GM21825 (cell line): ENCODE measurements around the gene MCCD1.
"Not testable (repeated sequence)": the region's sequence is repeated elsewhere in the genome, so short reads cannot be mapped to it uniquely, and the experiment has no call there.

ENCODE experiments used
- ATAC-seq: cut with Tn5 transposase; IDR thresholded peaks from one replicate; pipeline ENCODE4 v1.9.1; 2021; ENCODE audit warnings: mild to moderate bottlenecking, moderate library complexity; ENCODE audit not compliant: unreplicated experiment

The MCCD1 gene

DNA sequence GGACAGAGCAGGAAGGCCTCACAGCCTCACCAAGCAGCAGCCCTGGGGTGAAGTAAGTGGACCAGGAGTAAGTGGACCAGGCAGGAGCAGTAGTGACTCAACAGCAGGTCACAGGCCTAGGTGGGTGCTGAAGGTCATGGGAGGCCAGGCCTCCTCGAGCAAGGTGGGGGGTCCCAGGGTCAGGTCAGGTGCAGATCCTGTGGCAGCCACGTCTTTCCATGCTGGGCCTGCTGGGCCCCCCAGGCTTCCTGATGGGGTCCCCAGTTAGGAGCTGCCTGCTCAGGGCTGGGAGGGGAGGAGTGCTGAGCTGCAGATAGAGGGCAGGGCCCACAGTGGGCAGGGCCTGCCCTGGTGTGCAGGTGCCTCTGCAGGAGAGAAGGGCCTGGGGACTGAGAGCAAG lies 19.7 kb upstream of the MCCD1 start:
- ATAC-seq, result not testable (repeated sequence)

- no peak for ATAC-seq
Observed at GRCh38 chr6:31510007-31510406, 18.8 kb upstream of the MCCD1 start.

GRCh38 chr6:31513456-31514165 lies 15.2 kb upstream of the MCCD1 start:
- ATAC-seq, result no peak

- no peak for ATAC-seq
Observed at GRCh38 chr6:31521835-31522234, 6.9 kb upstream of the MCCD1 start.

DNA sequence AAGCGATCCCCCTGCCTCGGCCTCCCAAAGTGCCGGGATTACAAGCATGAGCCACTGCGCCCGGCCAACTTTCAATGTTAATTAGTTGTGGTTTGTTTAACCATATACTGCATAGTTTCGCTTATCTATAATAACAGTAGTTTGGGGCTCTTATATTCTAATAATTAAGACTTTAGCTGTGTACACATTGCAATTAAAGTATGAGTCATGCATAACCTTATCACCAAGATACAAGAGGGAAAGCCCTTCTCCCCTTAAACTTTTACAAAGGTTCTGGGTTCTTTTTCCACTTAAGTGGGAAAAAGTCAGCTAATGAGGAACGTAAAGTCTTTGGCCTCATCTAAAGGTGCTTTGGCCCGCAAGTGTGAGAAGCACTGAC lies 3.2 kb upstream of the MCCD1 start:
- no peak for ATAC-seq

DNA sequence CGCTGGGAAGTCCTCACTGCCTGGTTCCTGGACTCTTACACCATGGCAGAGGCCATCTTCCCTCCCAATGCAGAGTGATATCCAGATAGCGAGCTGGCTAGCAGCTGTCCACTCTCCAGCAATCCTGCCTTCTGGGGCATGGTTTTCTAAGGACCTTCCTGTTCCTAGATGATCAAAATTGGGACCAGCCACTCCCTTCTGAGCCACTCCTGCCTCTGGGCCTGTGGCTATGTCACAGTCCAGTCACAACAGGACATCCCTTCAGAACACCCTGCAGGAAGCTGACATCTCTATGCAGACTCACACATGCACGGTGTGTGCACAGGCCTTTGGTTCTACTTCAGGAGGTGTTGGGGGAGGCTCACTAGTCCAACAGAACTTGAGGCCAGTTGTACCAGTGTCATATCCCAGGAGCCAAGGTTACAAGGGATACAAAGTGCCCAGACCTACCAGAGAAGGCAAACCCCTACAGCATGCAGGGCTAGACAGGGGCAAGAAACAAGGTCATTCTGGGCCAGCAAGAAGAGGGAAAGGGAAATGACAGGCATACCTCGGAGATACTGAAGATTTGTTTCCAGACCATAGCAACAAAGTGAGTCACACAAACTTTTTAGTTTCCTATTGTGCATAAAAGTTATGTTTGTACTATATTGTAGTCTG lies 2.7 kb upstream of the MCCD1 start:
- ATAC-seq, result no peak

- ATAC-seq, result no peak
Observed at GRCh38 chr6:31528307-31528777, 420 bp upstream of the MCCD1 start.

DNA sequence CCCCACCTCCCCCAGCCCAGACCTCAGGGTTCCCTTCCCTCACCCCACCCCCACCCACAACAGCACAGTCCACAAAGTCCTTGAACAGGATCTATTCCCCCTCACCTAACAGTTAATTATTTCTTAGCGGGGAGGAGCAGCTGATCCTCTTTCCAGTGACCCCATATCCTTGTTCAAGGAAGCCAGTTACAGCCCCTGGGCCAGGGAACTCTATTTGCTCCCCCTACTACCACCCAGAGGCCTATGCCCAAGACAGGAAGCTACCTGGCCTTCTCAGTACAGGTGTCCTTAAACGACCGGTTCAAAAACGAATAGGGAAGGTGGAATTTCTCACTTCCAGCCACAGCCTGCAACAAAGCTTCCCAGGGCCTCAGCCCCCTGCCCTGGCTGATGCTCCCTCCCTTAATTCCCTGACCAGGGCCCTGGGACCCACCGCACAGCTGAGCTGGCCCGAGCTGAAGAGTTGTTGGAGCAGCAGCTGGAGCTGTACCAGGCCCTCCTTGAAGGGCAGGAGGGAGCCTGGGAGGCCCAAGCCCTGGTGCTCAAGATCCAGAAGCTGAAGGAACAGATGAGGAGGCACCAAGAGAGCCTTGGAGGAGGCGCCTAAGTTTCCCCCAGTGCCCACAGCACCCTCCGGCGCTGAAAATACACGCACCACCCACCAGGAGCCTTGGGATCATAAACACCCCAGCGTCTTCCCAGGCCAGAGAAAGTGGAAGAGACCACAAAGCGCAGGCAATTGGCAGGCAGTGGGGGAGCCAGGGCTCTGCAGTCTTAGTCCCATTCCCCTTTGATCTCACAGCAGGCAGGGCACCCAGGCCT lies 778 bp downstream of the MCCD1 start:
- ATAC-seq, result no peak

GRCh38 chr6:31530659-31531058 lies 1.9 kb downstream of the MCCD1 start:
- no peak for ATAC-seq

DNA sequence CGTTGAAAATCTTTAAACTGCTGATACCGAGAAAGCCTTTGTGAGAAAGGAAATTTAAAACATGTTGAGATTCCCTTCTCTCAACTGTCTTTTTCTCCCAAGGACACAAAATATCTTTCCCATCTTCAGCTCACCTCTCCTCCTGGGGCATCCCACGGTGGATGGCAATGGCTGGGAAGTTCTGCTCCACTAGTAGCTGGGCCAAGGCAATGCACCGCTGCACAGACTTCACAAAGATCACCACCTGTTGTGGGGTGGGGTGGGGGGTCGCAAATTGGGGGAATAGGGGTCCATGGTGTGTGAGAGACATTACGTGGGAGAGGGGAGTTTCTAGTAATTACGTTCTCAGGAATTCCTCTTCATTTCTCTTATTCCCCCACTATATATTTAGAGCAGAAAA lies 2.4 kb downstream of the MCCD1 start:
- ATAC-seq, result no peak

DNA sequence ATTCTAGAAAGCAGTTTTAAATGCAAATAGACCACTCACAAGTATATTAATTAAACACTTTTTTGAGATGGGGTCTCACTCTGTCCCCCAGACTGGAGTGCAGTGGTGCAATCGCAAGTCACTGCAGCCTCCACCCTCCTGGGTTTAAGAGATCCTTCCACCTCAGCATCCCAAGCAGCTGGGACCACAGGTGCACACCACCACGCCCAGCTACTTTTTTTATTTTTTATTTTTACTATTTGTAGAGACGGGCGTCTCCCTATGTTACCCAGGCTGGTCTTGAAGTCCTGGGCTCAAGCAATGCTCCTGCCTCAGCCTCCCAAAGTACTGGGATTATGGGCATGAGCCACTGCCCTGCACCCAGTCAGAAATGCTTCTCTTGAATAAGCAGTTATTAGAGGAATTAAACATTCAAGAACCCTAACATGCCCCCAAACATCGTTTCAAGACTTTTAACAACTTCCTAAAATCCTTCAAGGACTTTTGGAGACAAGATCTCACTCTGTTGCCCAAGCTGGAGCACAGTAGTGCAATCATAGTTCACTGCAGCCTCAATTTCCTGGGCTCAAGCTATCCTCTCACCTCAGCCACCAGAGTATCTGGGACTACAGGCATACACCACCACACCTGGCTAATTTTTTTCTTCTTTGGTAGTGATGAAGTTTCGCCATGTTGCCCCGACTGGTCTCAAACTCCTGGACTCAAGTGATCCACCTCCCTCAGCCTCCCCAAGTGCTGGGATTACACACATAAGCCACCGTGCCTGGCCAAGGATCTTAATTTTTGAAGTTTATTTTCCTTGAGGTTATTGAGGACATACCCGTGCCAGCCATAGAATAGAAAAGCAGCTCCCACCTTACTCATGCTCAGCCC lies 3.2 kb downstream of the MCCD1 start:
- no peak for ATAC-seq

- no peak for ATAC-seq
Observed at GRCh38 chr6:31532644-31533454, 4.1 kb downstream of the MCCD1 start.

- ATAC-seq, result no peak
Observed at GRCh38 chr6:31533455-31533841, 4.7 kb downstream of the MCCD1 start.

- no peak for ATAC-seq
Observed at GRCh38 chr6:31534011-31534410, 5.2 kb downstream of the MCCD1 start.

DNA sequence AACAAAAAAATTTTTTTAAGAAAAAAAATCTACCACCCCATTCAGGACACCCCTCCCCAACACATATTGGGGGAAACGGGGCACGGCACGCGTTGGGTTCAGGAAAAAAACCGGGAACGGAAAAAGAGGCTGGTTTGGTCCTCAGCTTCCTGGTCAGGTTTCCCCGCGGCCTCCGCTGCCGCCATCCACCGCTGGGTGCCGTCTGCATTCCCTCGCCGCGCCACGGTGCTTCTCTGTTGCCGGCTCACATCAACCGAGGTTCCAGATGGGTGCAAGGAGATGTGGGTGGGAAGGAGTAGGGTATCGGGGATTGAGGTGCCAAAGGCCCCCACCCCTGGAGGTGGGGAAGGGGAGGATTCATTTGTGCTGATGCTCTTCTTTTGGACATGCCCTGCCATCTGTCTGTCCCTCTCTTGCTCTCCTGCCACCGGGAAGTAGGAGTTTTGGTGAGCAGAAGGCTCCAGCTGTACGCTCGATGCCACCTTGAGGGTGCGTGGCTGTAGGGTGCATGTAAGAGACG lies 5.8 kb downstream of the MCCD1 start:
- no peak for ATAC-seq

DNA sequence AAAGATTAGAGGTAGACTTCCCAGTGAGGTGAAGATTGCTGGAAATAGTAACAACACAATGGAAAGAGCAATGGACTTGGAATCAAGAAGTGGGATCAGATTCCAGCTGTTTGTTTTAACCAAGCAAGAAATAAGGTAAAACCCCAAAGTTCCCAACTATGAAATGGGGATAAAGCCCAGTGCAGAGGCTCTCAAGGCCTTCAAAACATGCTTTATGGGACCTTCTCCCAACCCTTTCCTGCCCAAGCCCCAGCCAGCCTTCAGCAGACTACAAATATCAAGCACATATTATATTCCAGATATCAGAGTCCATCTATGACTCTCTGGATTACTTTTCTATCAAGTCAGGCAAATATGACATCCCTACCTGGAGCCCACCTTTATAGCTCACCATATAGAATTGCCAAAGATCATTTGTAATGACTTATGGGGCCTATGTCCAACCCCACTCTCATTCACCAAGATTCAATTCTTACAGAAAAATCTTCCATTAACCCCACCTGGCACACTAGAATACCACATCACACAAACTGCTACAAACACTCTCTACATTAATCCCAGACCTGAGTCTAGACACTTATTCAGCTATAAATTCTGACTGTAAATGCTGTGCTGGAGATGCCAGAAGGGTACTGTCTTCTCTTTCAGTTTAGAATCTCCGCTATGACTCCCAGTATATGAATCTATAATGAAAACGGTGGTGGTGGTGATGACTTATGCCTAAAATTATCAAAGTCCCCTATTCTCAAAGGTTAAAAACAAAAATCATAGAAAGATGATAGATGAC lies 7.0 kb downstream of the MCCD1 start:
- ATAC-seq, result no peak

DNA sequence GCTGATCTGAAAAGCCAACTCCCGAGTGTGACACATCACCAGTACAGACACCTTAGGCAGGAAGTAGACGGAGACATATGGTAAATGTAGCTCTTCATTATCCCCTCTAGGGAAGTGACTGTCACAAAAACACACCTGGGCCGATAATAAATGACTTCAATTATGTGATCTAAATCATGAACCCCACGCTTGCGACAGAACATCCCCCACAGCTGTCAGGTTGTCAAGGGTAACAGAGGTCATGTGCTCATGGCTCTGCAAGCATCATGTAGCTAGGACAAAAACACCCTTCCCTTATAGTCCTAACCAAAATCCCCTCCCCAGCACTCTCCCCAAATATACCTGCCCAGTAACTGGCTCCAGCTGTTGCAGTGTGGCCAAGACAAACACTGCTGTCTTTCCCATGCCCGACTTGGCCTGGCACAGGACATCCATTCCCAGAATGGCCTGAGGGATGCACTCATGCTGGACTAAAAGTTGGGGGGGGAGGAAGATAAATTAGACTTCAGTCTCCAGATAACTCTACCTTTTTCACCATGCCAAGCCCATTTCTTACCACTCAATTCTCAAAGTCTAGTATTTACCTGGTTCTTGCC lies 10.1 kb downstream of the MCCD1 start:
- ATAC-seq, result no peak

DNA sequence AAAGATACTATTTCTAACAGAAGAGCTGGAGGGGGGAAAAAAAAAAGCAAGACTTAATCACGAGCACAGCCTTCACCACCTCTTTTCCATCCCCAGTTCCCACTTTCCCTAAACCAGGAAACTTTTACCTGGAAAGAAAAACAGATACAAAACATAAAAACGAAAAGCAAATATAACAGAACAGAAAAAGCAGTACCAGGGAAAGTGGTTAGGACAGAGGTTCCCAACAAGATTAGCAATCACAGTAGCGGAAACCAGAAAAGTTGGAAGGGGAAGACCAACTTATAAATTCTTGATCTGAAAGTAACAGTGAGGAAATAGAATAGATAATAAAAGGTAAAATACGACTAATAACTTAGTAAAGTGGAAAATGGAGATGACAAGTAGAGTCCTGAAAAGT lies 11.9 kb downstream of the MCCD1 start:
- no peak for ATAC-seq
